Mesothelial cell of epicardium (in vitro differentiated cells): ENCODE results near the gene TSPAN14. TPM values are rescaled to one million over a fixed set of nuclear protein-coding genes. Genes with fewer than 3 reads are reported as not detected.
A peak's percentile ranks its signal among the peaks of the same experiment; 100 is the strongest.

Experiments used
- DNase-seq, 2 experiments: peaks; one replicate each; pipeline ENCODE4 v3.0.0; 2021; ENCODE audit warnings: low spot score in 2 of 2; ENCODE audit not compliant: unreplicated experiment in 2 of 2
- H3K27ac Mint-ChIP-seq: 2 replicates; pipeline ENCODE4 v1.8.0; 2021; ENCODE audit warnings: mixed read lengths
- H3K27me3 Mint-ChIP-seq: 2 replicates; pipeline ENCODE4 v1.8.0; 2021; ENCODE audit warnings: low read depth, mixed read lengths
- H3K36me3 Mint-ChIP-seq: 2 replicates; pipeline ENCODE4 v1.8.0; 2021; ENCODE audit warnings: mixed read lengths
- H3K4me1 Mint-ChIP-seq: 2 replicates; pipeline ENCODE4 v1.8.0; 2021; ENCODE audit warnings: mixed read lengths
- H3K4me3 Mint-ChIP-seq: 2 replicates; pipeline ENCODE4 v1.8.0; 2021; ENCODE audit warnings: mild to moderate bottlenecking, moderate library complexity, mixed read lengths
- H3K9me3 Mint-ChIP-seq: 2 replicates; pipeline ENCODE4 v1.8.0; 2021; ENCODE audit warnings: mixed read lengths
- CTCF ChIP-seq: fragments of 200-600 bp; sonication (generic); IDR thresholded peaks from one replicate; pipeline ENCODE4 v1.5.0; 2021; ENCODE audit warnings: antibody characterized with exemption; ENCODE audit not compliant: unreplicated experiment
- total RNA-seq: library from RNA; stranded (reverse); gene quantifications from 3 replicates; pipeline ENCODE4 v1.2.1, GENCODE V29; 2021

TSPAN14 gene
- total RNA-seq, 1 donor from 2014 or later: 113 TPM

- peaks cover 3% of the 10 kb centered on the region for H3K9me3 Mint-ChIP-seq
- DNase-seq: no peak
- TF ChIP-seq CTCF: no peak
- no peak overlapping the region for H3K4me3 Mint-ChIP-seq
- H3K36me3 Mint-ChIP-seq: no peaks in the 10 kb centered on the region
- no peaks in the 10 kb centered on the region for H3K4me1 Mint-ChIP-seq
- H3K27ac Mint-ChIP-seq: no peak overlapping the region
- peaks cover 16% of the 10 kb centered on the region for H3K27me3 Mint-ChIP-seq
These were observed 99.9 kb downstream of the TSPAN14 start for GRCh38 chr10:80554050-80554449.

GRCh38 chr10:80555415-80555814, 101.3 kb downstream of the TSPAN14 start:
- DNase-seq: no peak
- H3K9me3 Mint-ChIP-seq: peaks cover 3% of the 10 kb centered on the region
- no peak for TF ChIP-seq CTCF
- no peak overlapping the region for H3K4me3 Mint-ChIP-seq
- no peak overlapping the region for H3K27ac Mint-ChIP-seq
- no peaks in the 10 kb centered on the region for H3K4me1 Mint-ChIP-seq
- no peaks in the 10 kb centered on the region for H3K36me3 Mint-ChIP-seq
- peaks cover 16% of the 10 kb centered on the region for H3K27me3 Mint-ChIP-seq

- Mint-ChIP-seq H3K9me3 (peaks cover under 1% of the 10 kb centered on the region), H3K36me3 (no peaks in the 10 kb centered on the region), H3K27me3 (peaks cover 27% of the 10 kb centered on the region), H3K27ac (no peak overlapping the region), H3K4me1 (peaks cover 5% of the 10 kb centered on the region), H3K4me3 (no peak overlapping the region)
- no peak for TF ChIP-seq CTCF
- no peak for DNase-seq
These were observed 107.8 kb downstream of the TSPAN14 start for GRCh38 chr10:80561950-80562349.

GRCh38 chr10:80567292-80567691, 113.2 kb downstream of the TSPAN14 start:
- TF ChIP-seq CTCF: peak; percentile 11
- Mint-ChIP-seq H3K4me3 (no peak overlapping the region), H3K27me3 (peaks cover 46% of the 10 kb centered on the region), H3K9me3 (no peaks in the 10 kb centered on the region), H3K4me1 (peaks cover 2% of the 10 kb centered on the region), H3K27ac (no peak overlapping the region), H3K36me3 (no peaks in the 10 kb centered on the region)
- no peak for DNase-seq

GRCh38 chr10:80569131-80569895, 115.2 kb downstream of the TSPAN14 start:
- peaks cover 42% of the 10 kb centered on the region for H3K27me3 Mint-ChIP-seq
- no peaks in the 10 kb centered on the region for H3K36me3 Mint-ChIP-seq
- H3K4me3 Mint-ChIP-seq: no peak overlapping the region
- H3K9me3 Mint-ChIP-seq: no peaks in the 10 kb centered on the region
- no peak overlapping the region for H3K27ac Mint-ChIP-seq
- no peak for DNase-seq
- no peak for TF ChIP-seq CTCF
- peaks cover 6% of the 10 kb centered on the region for H3K4me1 Mint-ChIP-seq
